Measurements from ENCODE around the gene AFTPH.

The AFTPH gene

GRCh38 chr2:64632835-64633819 is 109.0 kb downstream of the AFTPH start:
- no peak for DNase-seq
- no peaks in the 10 kb centered on the region for H4K20me1 ChIP-seq (ENCODE audit: insufficient read depth, low read length)

GRCh38 chr2:64634345-64635267 is 110.5 kb downstream of the AFTPH start:
- Histone ChIP-seq H3K79me2 (ENCODE audit: low read length) (peaks cover 75% of the 10 kb centered on the region), H3K4me3 (ENCODE audit: low read length) (no peak overlapping the region)

More at GRCh38 chr2:64632835-64633819, 109.0 kb downstream of the AFTPH start:
- Histone ChIP-seq H3K4me2 (ENCODE audit: low read depth, low read length) (no peak overlapping the region), H3K9me2 (replicated peaks; ENCODE audit: insufficient read depth, low read length) (no peaks in the 10 kb centered on the region), H3K79me2 (ENCODE audit: low read length) (peaks cover 61% of the 10 kb centered on the region), H3K27ac (ENCODE audit: low read length) (no peak overlapping the region), H3K4me3 (ENCODE audit: low read length) (no peak overlapping the region), H3K9ac (ENCODE audit: low read length) (no peak overlapping the region), H3F3A (ENCODE audit: insufficient read depth, low read length) (peaks cover 27% of the 10 kb centered on the region), H3K36me3 (replicated peaks; ENCODE audit: insufficient read depth, low read length) (peaks cover 13% of the 10 kb centered on the region; the same call in 1 of the 2 replicates), H3K27me3 (replicated peaks; ENCODE audit: insufficient read depth, low read length) (no peaks in the 10 kb centered on the region), H2AFZ (ENCODE audit: low read length) (no peak overlapping the region), H3K4me1 (ENCODE audit: low read length) (peaks cover 18% of the 10 kb centered on the region), H3K9me3 (replicated peaks; ENCODE audit: insufficient read depth, low read length) (no peaks in the 10 kb centered on the region)
- TF ChIP-seq EZH2 (optimal IDR thresholded peaks at IDR 0.05; ENCODE audit: low read depth, low read length) = no peak
- no peak for TF ChIP-seq EZH2phosphoT487 (IDR thresholded peaks at IDR 0.05; ENCODE audit: low read length)
- no peak for TF ChIP-seq CTCF (IDR thresholded peaks at IDR 0.05; ENCODE audit: low read length)

More at GRCh38 chr2:64634345-64635267, 110.5 kb downstream of the AFTPH start:
- H3K4me2 ChIP-seq (ENCODE audit: low read depth, low read length) = no peak overlapping the region
- no peaks in the 10 kb centered on the region for H3K9me2 ChIP-seq (replicated peaks; ENCODE audit: insufficient read depth, low read length)
- no peak for DNase-seq
- H3K4me1 ChIP-seq (ENCODE audit: low read length) = peaks cover 32% of the 10 kb centered on the region
- peaks cover 13% of the 10 kb centered on the region; the same call in 1 of the 2 replicates for H3K36me3 ChIP-seq (replicated peaks; ENCODE audit: insufficient read depth, low read length)
- TF ChIP-seq EZH2phosphoT487 (IDR thresholded peaks at IDR 0.05; ENCODE audit: low read length) (no peak), EZH2 (optimal IDR thresholded peaks at IDR 0.05; ENCODE audit: low read depth, low read length) (no peak), CTCF (IDR thresholded peaks at IDR 0.05; ENCODE audit: low read length) (no peak)
- no peaks in the 10 kb centered on the region for H4K20me1 ChIP-seq (ENCODE audit: insufficient read depth, low read length)
- H3K27ac ChIP-seq (ENCODE audit: low read length) = no peak overlapping the region
- H3K9ac ChIP-seq (ENCODE audit: low read length) = no peak overlapping the region
- H3K27me3 ChIP-seq (replicated peaks; ENCODE audit: insufficient read depth, low read length) = no peaks in the 10 kb centered on the region
- no peak overlapping the region for H2AFZ ChIP-seq (ENCODE audit: low read length)
- H3K9me3 ChIP-seq (replicated peaks; ENCODE audit: insufficient read depth, low read length) = no peaks in the 10 kb centered on the region
- peaks cover 42% of the 10 kb centered on the region for H3F3A ChIP-seq (ENCODE audit: insufficient read depth, low read length)
